ENCODE measurements around the gene C1orf198. TPM values are rescaled to one million over a fixed set of nuclear protein-coding genes. Genes with fewer than 3 reads are reported as not detected.
A peak's percentile ranks its signal among the peaks of the same experiment; 100 is the strongest.

Gene C1orf198
- total RNA-seq, 1 donor from 2014 or later = 159 TPM

DNA sequence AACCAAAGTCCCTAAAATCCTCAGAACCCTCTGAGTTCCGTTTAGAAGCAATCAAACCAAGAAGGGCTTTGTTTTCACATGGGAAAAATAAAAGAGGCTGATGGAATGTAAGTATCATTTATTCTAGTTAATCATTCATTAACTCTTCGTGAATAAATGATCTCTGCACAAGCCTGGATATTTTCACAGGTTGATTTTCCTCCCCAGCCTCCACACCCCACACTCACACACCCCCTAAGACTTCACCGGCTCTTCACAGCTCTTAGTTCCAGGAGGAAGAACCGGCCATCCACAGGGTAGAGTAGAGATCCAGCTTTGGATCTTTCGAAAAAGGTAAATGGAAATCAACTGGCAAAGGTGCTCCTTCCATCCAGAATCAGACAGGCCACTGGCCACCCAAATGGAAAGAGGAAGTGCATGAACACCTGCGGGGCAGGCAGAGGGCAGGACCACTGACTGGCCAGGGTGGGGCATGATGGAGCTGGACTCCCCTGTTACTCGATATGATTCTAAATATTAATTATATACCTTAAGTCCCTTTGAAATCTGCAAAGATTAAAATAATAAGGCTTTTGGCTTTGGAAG lies 10.0 kb downstream of the C1orf198 start:
- ATAC-seq (no peak), DNase-seq (no peak)
- TF ChIP-seq, protein P1, sequence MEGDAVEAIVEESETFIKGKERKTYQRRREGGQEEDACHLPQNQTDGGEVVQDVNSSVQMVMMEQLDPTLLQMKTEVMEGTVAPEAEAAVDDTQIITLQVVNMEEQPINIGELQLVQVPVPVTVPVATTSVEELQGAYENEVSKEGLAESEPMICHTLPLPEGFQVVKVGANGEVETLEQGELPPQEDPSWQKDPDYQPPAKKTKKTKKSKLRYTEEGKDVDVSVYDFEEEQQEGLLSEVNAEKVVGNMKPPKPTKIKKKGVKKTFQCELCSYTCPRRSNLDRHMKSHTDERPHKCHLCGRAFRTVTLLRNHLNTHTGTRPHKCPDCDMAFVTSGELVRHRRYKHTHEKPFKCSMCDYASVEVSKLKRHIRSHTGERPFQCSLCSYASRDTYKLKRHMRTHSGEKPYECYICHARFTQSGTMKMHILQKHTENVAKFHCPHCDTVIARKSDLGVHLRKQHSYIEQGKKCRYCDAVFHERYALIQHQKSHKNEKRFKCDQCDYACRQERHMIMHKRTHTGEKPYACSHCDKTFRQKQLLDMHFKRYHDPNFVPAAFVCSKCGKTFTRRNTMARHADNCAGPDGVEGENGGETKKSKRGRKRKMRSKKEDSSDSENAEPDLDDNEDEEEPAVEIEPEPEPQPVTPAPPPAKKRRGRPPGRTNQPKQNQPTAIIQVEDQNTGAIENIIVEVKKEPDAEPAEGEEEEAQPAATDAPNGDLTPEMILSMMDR (IDR thresholded peaks at IDR 0.05) = no peak
- Histone ChIP-seq H3K27ac (peak overlapping the region; percentile 3), H3K27me3 (no peaks in the 10 kb centered on the region), H3K9me3 (no peaks in the 10 kb centered on the region), H3K36me3 (peaks cover 18% of the 10 kb centered on the region), H3K4me3 (no peak overlapping the region), H3K4me1 (peaks cover 73% of the 10 kb centered on the region)
- intact Hi-C loops (cut with DNase I) = no loop called here

DNA sequence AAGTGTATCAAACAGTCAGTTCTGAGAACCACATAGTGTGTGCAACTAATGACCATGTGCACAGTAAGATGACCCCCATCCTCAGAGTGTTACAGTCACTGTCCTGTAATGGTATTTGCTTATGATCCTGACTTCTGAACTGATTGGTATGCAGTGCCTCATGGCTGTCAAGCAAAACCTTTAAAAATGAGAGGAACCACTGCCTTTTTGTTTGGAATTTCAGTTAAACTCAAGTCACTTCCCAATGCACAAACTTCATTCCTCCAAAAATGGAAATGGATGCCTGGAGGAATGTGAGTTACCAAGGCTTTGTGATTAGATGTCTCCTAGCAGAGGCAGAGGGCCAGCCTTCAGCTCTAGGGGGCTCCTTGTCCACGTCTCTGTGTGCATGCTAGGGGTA lies 10.5 kb downstream of the C1orf198 start:
- H3K9me3 ChIP-seq = no peaks in the 10 kb centered on the region
- ATAC-seq = no peak
- peaks cover 18% of the 10 kb centered on the region for H3K36me3 ChIP-seq
- H3K4me3 ChIP-seq = no peak overlapping the region
- TF ChIP-seq, protein P1 (IDR thresholded peaks at IDR 0.05) = no peak
- intact Hi-C loops (cut with DNase I) = no loop called here
- no peak for DNase-seq
- peaks cover 68% of the 10 kb centered on the region for H3K4me1 ChIP-seq
- no peaks in the 10 kb centered on the region for H3K27me3 ChIP-seq
- no peak overlapping the region for H3K27ac ChIP-seq

DNA sequence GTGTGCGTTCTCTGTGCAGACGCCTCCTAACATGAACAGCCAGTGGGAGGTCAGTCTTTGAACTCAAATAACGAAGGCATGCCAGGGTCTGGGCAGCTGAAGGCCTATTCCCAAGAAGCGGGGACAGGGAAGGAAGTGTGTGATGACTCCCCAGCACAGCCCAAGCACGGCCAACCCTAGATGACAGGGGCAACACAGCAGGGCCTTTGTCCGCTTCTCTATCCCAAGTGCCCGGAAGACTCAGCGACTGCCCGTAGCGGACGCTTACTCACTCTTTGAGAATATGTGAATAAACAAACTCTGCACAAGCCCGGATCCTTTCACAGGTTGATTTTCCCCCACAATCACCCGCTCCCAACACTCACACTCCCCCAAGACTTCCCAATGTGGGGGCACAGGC lies 11.2 kb downstream of the C1orf198 start:
- H3K4me1 ChIP-seq = peaks cover 61% of the 10 kb centered on the region

DNA sequence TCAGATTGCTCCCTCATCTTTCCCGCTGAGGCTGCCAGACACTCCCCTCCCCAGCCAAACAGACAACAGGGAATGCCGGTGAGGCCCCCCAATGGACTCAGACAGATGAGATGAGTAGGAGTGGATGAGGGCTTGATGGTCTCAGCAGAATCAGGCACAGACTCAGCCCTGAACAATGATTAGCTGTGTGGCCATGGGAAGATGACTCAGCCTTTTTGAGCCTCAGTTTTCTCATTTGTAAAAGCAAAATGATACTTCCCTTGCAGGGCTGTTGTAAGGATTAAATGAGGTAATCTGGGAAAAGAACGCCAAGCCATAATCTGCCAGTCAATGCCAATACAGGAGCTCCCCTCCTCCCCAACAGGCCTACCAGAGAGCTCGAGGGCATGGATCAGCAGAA lies 12.4 kb downstream of the C1orf198 start:
- H3K4me3 ChIP-seq = no peak overlapping the region
- peaks cover 18% of the 10 kb centered on the region for H3K36me3 ChIP-seq
- H3K27me3 ChIP-seq = no peaks in the 10 kb centered on the region
- TF ChIP-seq, protein P1 (IDR thresholded peaks at IDR 0.05) = no peak
- peaks cover 61% of the 10 kb centered on the region for H3K4me1 ChIP-seq
- no peaks in the 10 kb centered on the region for H3K9me3 ChIP-seq
- H3K27ac ChIP-seq = no peak overlapping the region
- DNase-seq (no peak), ATAC-seq (no peak)
- intact Hi-C loops (cut with DNase I) = no loop called here

More for the DNA sequence above, 11.2 kb downstream of the C1orf198 start:
- Histone ChIP-seq H3K4me3 (no peak overlapping the region), H3K36me3 (peaks cover 18% of the 10 kb centered on the region), H3K27me3 (no peaks in the 10 kb centered on the region), H3K27ac (peak overlapping the region; percentile 49), H3K9me3 (no peaks in the 10 kb centered on the region)
- ATAC-seq = peak; percentile 61
- DNase-seq = no peak
- TF ChIP-seq, protein P1 (IDR thresholded peaks at IDR 0.05) = no peak
- intact Hi-C loops (cut with DNase I) = no loop called here

DNA sequence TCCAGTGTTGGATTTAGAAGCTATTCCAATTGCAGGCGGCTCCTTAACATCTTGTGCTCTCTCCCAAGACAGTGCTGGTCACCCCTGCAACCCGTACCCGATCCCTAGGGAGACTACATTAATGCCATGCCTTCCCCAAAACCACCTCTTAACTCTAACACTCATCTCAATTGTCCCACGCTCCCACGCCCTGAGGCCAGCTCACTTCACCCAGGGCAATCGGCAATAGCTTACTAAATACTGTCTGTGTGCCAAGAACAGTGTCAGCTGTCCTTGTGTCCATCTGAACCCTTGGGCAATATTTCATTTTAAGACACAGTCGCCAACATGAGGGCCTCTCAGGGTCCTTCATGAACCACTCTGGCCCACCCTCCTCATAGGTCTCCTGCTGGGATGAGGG lies 13.9 kb downstream of the C1orf198 start:
- DNase-seq = no peak
- H3K4me1 ChIP-seq = peaks cover 67% of the 10 kb centered on the region
- intact Hi-C loops (cut with DNase I) = no loop called here
- H3K9me3 ChIP-seq = no peaks in the 10 kb centered on the region
- peak overlapping the region; percentile 18 for H3K27ac ChIP-seq
- TF ChIP-seq, protein P1 (IDR thresholded peaks at IDR 0.05) = no peak
- no peaks in the 10 kb centered on the region for H3K27me3 ChIP-seq
- no peak for ATAC-seq
- no peak overlapping the region for H3K4me3 ChIP-seq
- peaks cover 18% of the 10 kb centered on the region for H3K36me3 ChIP-seq

DNA sequence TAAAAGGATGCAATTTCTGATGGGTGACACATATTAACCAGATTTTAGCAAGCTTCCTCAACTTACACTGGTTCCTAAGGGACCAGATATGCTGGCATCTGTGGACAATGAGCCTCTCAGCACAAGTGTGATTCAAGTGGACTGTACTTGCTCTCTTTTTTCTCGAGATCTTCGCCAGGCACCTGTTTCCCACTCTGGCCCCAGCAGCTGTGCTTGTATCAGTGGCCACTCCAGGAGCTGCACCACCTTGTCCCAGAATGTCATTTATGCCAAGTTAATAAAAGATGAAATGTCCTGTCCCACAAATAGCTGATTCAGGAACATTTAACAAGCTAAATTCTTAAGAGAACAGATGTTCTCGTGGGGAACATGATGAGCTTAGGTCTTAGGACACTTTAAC lies 14.6 kb downstream of the C1orf198 start:
- intact Hi-C loops (cut with DNase I) = no loop called here
- Histone ChIP-seq H3K27me3 (no peaks in the 10 kb centered on the region), H3K27ac (peak overlapping the region; percentile 18), H3K4me3 (no peak overlapping the region), H3K4me1 (peaks cover 70% of the 10 kb centered on the region), H3K36me3 (peaks cover 18% of the 10 kb centered on the region), H3K9me3 (no peaks in the 10 kb centered on the region)
- TF ChIP-seq, protein P1 (IDR thresholded peaks at IDR 0.05) = no peak
- no peak for DNase-seq
- no peak for ATAC-seq
